Stimulated activated CD8-positive, alpha-beta memory T cell treated with anti-CD3 and anti-CD28 coated beads, Interleukin-4, amount 100 ng/mL, for 1 hour (primary cell): ENCODE results near the gene LYL1.

Experiments used
- DNase-seq, 2 donors: peaks; one replicate each; pipeline ENCODE4 v3.0.0-alpha.2; 2020; ENCODE audit warnings: low read depth in 2 of 2, low spot score in 1 of 2

Gene LYL1

DNA sequence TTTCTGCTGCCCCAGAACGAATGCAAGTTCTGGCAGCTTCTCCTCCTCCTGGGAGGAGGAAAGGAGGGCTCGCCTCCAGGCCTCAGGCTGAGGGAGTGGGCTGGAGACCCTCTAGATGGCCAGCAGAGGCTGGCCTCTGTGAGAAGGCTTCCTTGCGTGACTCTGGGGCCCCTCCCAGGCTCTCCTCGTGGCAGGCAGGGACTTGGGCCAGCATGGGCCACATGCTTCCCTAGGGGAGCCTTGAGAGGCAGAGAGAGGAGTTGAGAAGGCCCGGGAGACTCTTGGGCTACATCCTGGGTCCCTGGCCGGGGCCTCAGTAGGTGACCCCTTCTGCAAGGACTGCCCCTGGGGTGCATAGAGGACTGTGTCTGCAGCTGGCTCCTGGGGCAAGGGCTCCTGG, 25.9 kb downstream of the LYL1 start:
- DNase-seq, result no peak

DNA sequence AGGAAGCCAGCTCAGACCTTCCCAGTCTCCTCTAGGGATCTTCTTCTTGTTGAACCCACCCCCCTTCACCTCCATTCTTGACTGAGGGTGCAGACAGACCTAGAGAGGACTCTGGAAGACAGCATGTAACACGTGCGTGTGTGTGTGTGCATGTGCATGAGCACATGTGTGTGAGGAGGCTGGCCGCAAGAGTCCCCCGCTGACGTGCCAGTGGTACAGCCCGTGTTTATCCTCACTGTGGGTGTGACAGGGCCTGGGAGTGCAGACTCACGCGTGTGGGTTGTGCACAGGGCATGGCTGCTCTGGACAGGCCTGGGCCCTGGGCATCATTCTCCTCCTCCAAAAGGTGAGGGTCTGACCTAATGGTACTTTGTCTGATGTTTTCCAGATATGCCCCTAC, 26.3 kb downstream of the LYL1 start:
- DNase-seq, result no peak

DNA sequence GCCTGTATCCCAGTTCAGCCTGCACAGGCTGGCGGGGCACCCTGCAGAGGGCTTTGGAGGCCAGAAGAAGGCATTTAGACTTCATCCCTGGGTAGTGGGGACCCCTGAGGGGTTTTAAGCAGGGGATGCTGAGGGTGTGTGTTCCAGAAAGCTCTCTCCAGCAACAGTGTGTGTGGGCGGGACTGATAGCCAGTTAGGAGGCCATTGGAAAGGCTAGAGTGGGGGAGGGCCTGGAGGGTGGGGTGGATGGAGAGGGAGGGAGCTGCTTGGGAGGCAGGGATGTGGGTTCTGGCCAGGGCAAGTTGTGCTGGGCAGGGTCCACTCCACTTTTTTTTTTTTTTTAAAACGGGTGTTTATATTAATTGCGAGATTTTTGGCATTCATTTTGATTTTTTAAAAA, 28.3 kb downstream of the LYL1 start:
- DNase-seq, result no peak

DNA sequence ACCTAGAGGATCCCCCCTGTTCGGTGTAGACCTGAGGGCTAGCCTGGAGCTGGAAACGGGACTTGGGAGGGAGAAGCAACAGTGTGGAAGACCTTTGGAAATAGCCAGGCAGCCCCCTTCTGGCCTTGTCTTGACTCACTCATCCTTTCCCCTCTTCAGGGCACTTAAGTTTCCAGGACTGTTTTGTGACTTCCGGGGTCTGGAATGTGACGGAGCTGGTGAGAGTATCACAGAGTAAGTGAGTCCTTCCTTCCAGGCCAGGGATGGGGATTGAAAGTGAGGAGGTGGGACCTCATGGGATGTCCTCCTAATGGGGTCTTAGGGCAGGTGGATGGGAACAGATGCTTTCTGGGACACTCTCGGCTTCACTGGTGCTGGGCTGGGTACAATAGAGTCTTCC, 29.4 kb downstream of the LYL1 start:
- DNase-seq, result no peak

DNA sequence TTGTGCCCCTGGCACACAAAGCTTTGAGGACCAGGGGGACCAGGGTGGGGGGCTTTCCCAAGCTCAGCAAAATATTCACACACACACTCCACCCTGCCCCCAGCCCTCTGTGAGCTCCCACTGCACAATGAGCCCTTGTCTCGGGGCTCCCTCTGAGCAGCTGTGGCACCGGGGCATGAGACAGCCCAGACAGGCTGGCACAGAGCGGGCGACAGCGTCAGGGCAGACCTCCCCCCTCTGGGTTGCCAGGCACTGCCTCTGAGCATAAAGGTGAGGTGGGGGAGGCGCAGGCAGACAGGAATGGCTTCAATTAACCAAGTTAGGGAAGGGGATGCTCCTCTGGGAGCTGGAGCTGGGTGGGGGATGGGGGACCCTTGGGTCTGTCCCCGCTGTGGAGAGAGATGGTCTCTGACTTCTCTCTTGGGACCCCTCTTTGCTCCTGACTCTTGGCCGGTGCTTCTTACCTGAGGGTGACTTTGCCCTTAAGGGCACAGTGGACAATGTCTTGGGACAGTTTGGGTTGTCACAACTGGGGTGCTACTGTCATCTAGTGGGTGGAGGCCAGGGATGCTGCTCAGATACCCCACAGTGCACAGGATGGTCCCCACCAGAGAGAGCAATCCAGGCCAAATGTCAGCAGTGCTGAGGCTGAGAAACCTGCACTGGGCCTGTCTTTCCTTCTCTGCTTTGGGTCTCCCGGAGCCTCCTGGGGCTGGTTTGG, 30.3 kb downstream of the LYL1 start:
- DNase-seq, result no peak

DNA sequence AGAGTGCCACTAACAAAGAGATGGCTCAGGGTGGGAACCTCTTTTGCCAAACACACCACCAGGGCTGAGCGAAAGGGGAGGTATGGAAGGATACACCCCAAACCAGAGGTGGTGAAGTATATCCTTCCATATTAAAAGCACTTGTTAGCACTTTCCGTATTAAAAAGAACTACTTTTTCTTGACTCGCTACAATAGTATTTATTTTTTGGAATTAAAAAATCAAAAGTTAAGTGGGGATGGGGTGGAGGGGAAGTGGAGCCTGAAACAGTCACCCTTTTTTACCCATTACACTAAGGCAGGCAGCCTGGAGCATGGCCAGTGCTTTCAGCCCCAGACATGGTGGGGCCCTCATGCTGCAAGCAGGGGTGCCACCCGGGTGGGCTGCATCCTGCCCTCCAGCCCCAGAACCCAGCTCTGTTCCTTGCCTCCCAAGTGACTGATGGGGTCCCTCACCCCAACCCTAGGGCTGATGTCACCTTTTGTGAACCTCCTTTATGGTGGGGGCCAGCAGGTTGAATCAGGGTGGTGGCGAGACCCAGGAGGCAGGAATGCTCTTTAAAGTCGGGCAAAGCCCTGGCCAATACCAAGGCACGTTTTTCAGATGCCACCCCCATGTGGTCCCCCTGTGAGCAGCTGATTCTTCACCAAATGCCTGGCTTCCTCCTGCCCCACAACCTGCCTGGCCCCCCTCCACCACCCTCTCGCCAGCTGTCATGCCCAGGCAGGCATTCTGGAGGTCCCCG, 31.0 kb downstream of the LYL1 start:
- DNase-seq, result no peak

DNA sequence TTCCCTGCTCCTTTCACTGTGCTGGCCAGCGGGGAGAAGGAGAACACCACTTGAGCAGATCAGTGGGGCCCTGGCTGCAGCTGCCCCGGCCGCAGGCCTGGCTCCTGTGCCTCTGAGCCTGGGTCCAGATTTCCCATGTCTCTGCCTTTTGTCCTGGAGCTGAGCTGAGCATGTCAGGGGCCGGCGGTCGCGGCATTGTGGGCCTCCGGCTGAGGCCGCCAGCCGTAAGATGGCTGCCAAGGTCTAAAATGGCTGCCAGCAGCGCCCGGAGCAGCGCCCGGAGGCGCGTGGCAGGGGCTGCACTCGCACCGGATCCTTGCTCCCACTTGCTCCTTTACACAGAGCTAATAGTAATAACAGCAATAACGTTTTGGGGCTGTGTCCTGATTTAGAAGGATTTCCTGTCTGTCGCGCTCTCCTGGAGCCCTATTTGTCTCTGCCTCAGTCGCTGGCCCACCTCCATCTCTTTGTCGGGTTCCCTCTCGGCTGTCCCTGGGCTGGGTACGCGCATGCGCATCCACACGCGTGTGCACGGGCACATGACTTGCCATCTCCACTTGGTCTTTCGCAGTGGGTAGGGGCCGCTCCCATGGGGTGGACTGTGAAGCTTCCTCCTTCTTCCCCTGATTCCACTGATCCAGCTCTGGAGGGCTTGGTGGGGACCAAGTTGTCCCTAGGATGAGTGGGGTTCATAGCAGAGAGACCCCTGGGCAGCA, 32.1 kb downstream of the LYL1 start:
- DNase-seq, result no peak

DNA sequence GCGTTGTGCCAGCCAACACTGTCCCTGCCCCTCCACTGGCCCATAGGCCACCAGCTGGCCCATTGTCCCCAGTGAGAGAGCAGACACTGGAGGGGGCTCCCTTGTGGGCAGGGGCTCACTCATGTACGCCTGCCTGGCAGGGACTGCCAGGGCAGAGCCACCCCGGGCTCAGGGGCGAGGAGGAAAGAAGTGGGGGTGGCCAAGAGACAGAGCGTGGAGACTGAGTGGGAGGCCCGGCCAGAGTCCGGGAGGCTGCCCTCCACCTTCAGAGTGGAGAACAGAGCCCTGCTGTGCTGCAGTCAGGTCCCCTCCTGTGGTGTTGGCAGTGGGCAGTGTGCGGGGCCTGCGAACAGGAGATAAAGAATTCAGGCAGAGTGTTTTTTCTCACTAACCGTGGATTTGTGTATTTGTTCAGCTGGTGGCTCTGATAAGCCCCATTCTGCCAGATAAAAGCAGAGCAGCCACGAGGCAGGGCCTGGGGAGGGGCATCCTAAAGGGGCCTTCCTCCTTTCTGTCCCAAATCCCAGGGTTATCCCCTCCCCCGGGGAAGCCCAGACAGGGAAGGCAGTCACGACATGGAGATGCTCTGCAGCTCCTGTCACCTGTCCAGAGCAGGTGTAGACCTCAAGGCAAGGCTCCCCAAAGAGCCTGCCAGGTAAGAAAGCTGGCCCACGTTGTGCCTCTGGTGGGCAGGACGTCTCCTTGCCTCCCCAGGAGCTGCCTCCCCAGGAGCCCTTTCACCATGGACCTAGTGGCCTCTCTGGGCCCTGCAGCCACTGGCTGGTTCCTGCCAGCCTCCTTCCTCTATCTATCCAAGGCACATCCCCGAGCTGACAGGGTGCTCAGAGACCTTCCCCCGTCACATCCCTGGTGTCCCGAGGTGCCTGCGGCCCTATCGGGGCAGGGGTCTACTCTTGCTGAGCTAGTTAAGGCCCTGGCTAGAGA, 33.0 kb downstream of the LYL1 start:
- no peak for DNase-seq

DNA sequence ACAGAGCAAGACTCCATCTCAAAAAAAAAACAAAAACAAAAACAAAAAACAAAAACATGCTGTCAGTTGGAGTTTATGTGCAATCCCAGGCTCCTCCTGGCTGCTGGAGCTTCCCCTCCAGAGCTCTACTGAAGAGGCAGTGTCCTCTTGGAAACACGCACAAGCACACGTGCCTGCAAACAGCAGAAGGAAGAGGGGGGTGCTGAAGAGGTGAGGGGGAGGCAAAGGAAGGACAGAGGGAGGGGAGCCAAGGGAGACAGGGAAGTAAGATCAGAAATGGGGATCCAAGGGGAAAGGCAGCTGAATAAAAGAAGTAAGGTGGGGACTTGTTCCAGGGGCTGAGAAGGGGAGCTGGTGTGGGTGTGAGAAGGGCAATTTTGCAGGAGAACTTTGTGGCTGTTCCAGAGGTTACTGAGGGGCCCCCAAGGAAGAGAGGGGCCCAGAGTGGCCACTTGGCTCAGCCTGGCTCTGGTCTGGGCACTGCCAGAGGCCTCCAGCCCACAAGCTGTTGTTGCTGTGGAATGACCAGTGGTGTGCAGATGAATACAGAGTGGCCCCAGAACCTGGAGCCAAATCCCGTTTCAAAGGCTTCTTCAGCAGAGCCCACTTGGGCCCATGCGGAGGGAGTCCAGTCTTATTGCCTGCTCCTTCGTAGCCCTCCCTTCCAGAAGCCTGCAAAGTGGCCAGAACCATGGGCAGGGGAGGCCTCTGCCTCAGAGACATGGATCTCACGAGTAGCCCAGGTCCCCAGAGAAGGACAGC, 34.4 kb downstream of the LYL1 start:
- no peak for DNase-seq

DNA sequence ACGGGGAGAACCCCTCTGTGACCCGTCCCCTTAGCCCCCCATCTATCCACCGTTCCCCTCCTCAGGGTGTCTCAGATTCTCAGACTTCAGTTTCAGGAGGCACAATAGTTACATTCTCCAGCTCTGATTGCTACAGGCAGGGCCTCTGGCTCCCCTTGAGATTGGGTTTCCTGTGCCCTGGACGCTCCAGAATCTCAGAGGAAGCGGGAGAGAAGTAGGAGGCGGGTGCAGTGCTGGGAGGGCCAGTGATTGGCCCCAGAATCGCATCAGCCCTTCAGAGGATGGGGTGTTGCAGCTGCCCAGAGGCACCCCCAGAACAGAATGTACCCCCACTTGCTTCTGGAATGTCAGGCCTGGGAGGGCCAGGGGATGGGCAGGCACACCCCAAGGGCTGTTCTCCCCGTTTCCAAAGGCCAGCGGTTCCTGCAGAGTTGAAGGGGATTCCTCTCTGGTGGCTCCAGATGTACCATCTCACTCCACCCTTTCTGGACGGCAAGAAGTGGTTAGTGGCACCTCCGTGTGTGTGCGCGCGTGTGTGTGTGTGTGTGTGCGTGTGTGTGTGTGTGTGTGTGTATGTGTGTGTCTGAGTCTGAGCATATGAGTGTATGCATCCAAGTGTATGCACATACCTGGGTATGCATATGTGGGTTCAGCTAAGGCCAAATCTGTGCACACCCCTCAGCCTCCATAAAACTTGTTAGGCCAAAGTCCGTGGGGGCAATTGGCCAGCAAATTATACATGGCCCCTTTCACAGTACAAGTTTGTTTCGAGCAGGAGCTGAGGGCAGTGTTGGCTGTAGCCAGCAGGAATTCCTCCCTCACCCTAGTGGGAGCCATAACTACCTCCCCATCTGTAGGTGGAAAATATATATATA, 35.5 kb downstream of the LYL1 start:
- no peak for DNase-seq

DNA sequence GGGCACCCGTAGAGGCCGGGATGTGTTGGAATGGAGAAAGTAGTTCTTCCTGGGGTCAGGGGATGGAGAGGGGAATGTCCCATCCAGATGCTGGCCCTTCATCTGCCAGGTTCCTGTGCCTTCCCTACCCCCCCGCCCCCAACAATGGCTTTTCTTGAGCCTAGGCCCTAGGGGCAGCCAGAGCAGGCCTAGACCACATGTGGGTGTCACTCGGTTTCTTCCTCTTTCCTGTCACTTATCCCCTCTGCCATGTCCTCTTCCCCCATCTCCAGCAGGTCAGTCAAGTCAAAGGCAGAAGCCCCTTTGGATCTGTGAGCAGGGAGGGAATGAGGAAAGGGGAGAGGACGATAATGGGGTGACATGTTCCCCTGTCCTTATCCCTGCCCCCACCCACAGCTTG, 36.4 kb downstream of the LYL1 start:
- DNase-seq, result no peak

DNA sequence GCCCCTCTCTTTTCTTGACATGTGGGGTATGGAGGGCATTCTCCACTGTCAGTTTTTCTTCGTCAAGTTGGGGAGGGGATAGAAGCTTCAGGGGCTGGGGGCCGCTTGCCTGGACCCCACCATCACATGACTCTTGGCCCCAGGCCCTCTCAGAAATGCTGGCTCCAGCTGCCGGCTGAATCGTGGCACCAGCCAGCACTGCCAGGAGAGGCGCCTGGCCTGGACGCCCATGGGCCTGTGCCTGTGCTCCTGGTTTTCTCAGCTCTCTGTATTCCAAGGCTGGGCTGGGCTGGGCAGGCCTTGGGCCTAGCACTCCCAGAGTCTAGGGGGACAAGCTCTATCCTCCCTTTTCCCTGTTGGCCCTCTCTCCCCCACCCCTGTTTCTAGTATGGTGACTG, 38.6 kb downstream of the LYL1 start:
- DNase-seq, result no peak

DNA sequence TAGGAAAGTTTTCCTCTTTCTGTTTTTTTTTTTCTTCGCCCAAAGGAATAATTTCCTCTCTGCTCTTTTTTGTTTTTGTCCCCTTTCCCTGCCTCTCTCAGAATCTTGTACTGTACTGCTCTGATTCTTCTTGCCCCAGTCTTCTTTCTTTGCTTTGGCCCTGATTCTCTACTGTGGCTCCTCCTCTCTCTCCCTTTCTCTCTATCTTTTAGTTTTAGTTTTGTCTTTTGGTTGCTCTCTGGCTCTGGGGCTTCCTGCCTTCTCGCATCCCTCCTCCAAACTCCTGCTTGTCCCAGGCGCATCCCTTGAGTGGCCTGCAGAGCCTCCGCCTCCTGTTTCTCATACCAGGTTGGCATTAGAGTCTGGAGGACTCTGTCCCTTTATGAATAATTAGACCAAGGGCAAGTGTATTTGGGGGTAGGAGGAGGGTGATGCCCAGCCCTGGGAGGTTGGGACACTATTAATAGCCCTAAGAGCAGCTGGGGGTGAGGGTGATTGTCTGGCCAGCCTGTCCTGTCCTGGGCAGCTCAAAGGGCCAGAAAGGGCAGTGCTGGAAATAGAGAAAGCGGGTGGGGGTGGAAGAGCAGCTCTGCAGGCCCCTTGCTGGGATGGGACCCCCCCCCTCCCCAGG, 39.1 kb downstream of the LYL1 start:
- DNase-seq, result no peak

DNA sequence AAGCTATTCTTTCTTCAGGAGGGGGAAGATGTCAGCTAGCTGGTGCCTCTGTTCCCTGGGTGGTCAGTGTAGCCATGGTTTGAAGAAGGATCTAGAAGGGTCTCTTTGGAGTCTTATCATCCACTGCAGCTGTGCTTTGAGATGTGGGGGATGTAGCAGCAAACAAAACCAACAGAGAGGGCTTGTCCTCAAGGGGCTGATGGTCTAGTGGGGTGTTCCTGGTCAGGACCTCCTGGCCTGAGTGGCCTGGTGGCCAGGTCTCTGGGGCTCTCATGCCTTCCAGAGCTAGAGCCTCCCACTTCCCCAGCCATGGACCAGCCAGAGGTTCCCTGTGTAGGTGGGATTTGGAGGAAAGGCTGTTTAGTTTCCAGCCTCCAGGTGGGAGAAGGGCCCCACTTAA, 40.3 kb downstream of the LYL1 start:
- no peak for DNase-seq

DNA sequence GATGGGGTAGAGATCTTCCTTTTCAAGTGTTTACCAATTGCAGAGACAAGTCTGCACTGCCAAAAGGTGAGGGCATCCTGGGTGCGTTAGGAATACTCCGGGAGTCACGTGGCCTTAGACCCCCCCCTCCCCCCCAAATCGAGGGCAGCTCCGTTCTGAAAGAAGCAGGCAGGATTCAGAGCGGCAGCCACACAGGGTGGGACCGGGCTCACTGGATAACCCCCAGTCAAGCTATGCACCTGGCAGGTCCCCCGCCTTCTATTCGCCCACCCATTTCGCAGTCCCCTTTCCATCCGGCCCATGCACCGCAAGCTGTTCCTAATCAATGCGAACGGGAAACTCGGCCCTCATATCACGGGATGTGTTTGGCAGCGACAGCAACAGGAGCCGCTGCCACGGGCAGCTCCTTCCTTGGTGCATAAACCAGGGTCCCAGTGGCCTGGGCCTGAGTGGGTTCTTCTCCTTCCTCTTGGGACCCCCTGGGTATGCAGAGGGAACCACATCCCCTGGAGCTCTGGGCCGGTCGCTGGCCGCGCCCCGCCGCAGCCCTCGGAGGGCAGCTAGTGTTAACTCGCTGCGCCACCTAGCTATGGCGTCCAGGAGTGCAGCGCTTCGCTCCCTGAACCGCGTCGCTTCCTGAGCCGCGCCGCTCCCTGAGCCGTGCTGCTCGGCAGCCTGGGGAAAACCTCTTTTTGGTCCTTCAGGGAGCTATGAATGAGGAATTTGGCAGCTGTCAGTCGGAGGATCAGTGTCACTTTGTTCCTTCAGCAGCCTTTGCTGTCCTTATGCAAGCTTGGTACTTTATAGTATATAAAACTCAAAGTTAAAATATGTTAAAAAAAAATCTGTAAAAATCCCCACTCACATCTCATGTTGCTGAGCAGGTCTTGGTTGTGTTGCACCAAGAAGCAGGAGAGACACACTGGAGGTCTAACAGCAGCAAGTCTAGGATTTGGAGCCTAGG, 41.4 kb downstream of the LYL1 start:
- peak; percentile 55 to 62 for DNase-seq

DNA sequence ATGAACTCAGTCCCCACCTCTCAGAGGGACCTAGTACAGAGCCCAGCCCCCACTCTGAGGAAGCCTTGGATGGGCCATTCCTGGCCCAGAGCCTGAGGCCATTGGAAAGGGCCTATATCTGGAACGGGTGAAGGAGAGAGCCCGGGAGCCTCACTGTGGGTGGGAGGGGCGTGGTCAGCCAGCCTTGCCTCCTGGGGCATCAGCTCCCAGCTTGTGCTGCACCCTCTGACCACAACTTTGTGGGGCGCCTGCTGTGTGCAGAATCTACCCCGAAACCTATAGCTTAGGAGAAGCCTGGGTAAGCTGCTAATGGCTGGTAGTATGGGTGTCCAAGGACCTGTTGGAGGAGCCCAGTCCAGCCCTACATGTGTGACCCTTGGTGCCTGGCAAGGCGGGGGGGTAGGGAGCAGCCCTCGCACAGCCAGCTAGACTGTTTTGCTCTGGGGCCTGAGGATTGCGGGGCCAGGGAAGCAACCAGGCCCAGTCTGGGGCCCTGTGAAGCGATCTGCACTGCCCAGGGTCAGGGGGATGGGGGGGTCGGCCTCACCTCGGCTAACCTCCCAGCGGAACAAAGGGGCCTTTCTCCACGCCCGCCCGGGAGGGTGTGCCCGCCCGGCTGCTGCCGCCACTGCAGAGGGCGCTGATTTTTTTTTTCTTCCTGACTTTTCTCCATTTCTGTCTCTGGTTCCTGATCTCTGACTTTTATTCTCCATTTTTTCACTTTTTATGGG, 42.3 kb downstream of the LYL1 start:
- no peak for DNase-seq
